HCT116 (cell line): Measurements from ENCODE around the gene ZNF729.

Experiments used
- CTCF ChIP-seq, 3 experiments: fragments of 200-600 bp in 1 of 3; sonication (generic) in 1 of 3; IDR thresholded peaks in 2 of 3; conservative IDR thresholded peaks in 1 of 3; 2 replicates each; pipeline ENCODE4 v1.5.1; 2012 to 2017; ENCODE audit warnings: low read depth in 2 of 3, low read length in 2 of 3, antibody characterized with exemption in 1 of 3, borderline replicate concordance in 1 of 3, control low read depth in 1 of 3, mild to moderate bottlenecking in 1 of 3, mixed read lengths in 1 of 3, mixed run types in 1 of 3, moderate library complexity in 1 of 3; ENCODE audit not compliant: insufficient read depth in 1 of 3
- JUND ChIP-seq: IDR thresholded peaks from 2 replicates; pipeline ENCODE4 v1.6.1; 2012
- POLR2A ChIP-seq: IDR thresholded peaks from 2 replicates; pipeline ENCODE4 v1.7.0; 2011; ENCODE audit warnings: borderline replicate concordance; ENCODE audit not compliant: insufficient read depth, insufficient read length; ENCODE audit errors: extremely low read depth
- POLR2AphosphoS5 ChIP-seq: IDR thresholded peaks from 2 replicates; pipeline ENCODE4 v1.6.1; 2011; ENCODE audit warnings: mild to moderate bottlenecking, low read depth, low read length, moderate library complexity
- RAD21 ChIP-seq: IDR thresholded peaks from 2 replicates; pipeline ENCODE4 v1.6.1; 2012; ENCODE audit warnings: low read depth, mild to moderate bottlenecking
- TF ChIP-seq, protein P1 (sequence below): IDR thresholded peaks from 2 replicates; pipeline ENCODE4 v1.6.1; 2012

- TF ChIP-seq CTCF (IDR thresholded peaks at IDR 0.05 in 2 of 3, conservative IDR thresholded peaks at IDR 0.05 in 1 of 3; ENCODE audit: borderline replicate concordance in 1 of 3, insufficient read depth in 1 of 3, low read depth in 2 of 3, low read length in 2 of 3) (no peak), POLR2A (no peak), RAD21 (no peak), JUND (no peak), POLR2AphosphoS5 (no peak)
- TF ChIP-seq, protein P1, sequence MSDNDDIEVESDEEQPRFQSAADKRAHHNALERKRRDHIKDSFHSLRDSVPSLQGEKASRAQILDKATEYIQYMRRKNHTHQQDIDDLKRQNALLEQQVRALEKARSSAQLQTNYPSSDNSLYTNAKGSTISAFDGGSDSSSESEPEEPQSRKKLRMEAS: no peak
These were observed 45.3 kb downstream of the ZNF729 start for GRCh38 chr19:22331521-22331920.
